Esophagus muscularis mucosa (tissue), 4 donors: ENCODE data around the gene ARHGEF35.
"Not testable (repeated sequence)": the region's sequence is repeated elsewhere in the genome, so short reads cannot be mapped to it uniquely, and the experiment has no call there.

ENCODE experiments used
- EP300 ChIP-seq: sonication (generic); formaldehyde crosslinking; IDR thresholded peaks from one replicate; pipeline ENCODE4 v1.6.1; 2017; ENCODE audit warnings: antibody characterized with exemption
- POLR2AphosphoS5 ChIP-seq, 2 donors: sonication (generic); formaldehyde crosslinking; IDR thresholded peaks; one replicate each; pipeline ENCODE4 v1.6.1; 2017; ENCODE audit warnings: antibody characterized with exemption in 2 of 2
- TF ChIP-seq, protein P1 (sequence below), 3 experiments: fragments of 200-600 bp in 2 of 3; fragments of 450-650 bp in 1 of 3; sonication (generic) in 2 of 3; IDR thresholded peaks; one replicate each; pipeline ENCODE4 v1.5.1; 2017 to 2019; ENCODE audit warnings: antibody characterized with exemption in 3 of 3, mild to moderate bottlenecking in 2 of 3, moderate library complexity in 1 of 3

DNA sequence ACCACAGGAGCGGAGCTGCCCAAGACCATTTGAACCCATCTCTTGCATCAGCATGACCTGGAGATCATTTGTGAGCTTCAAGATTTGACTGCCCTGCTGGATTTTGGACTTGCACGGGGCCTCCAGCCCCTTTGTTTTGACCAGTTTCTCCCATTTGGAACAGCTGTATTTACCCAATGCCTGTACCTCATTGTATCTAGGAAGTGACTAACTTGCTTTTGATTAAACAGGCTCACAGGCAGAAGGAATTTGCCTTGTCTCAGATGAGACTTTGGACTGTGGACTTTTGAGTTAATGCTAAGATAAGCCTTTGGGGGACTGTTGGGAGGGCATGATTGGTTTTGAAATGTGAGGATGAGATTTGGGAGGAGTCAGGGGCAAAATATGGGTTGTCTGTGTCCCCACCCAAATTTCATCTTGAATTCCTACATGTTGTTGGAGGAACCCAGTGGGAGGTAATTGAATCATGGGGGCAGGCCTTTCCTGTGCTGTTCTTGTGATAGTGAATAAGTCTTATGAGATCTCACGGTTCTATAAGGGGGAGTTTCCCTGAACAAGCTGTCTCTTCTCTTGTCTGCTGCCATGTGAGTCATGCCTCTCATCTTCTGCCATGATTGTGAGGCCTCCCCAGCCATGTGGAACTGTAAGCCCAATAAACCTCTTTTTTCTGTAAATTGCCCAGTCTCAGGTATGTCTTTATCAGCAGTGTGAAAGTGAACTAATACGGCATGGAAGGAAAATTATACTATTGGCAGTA lies 23.9 kb downstream of the ARHGEF35 start:
- TF ChIP-seq, protein P1, sequence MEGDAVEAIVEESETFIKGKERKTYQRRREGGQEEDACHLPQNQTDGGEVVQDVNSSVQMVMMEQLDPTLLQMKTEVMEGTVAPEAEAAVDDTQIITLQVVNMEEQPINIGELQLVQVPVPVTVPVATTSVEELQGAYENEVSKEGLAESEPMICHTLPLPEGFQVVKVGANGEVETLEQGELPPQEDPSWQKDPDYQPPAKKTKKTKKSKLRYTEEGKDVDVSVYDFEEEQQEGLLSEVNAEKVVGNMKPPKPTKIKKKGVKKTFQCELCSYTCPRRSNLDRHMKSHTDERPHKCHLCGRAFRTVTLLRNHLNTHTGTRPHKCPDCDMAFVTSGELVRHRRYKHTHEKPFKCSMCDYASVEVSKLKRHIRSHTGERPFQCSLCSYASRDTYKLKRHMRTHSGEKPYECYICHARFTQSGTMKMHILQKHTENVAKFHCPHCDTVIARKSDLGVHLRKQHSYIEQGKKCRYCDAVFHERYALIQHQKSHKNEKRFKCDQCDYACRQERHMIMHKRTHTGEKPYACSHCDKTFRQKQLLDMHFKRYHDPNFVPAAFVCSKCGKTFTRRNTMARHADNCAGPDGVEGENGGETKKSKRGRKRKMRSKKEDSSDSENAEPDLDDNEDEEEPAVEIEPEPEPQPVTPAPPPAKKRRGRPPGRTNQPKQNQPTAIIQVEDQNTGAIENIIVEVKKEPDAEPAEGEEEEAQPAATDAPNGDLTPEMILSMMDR (IDR thresholded peaks at IDR 0.05), result not testable (repeated sequence)
- TF ChIP-seq POLR2AphosphoS5 (IDR thresholded peaks at IDR 0.05); EP300: not testable (repeated sequence)
